Myometrial cell (primary cell): ENCODE measurements around the gene UGT2A3. TPM values are rescaled to one million over a fixed set of nuclear protein-coding genes. Genes with fewer than 3 reads are reported as not detected.

Experiments
- total RNA-seq: library from RNA; depleted of rRNA; stranded (reverse); fragments of >200 nt; gene quantifications from 2 replicates; pipeline ENCODE4 v1.2.3, GENCODE V29; 2015

Gene UGT2A3
- not detected in 2 replicates for total RNA-seq

DNA sequence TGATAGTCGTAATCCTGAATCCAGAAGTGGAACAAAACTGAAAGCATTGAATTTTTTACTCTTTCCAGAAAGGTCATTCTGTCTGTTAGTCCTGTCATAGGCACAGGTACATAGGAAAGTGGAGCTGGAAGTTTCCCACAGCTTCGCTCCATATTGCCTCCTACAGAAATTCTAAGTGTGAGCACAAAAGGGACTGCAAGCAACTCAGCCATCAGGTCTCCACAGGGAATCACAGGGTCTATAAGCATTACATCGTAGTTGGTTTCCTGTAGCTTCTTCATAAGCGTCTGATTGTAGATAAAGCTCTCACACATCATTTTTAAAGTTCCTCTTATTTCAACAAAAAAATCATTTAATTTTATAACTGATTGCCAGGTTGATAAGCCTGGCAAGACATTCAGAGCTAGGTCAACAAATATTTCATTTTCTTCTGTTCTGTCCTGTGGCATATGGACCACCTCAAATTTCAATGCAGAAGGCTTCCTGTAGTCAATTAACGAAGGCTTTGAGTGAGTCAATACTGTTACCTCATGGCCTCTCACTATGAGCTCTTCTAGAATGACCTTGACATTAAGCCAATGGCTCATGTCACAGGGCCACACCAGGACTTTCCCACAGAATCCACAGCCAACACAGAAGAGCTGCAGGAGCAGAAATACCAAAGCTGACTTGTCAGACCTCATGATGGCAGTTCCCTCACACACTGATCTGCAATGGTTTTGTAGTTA, at the start of gene UGT2A3:
Gene UGT2A3 (minus strand): TSS at position 727 of the 728 bp plus-strand sequence. CDS start 44 bp downstream, at position 683.

Other genes starting within 250 kb of the UGT2A3 start
- not detected in 2 replicates for gene UGT2B10, start 135.8 kb downstream of the UGT2A3 start, total RNA-seq
- 0.71 TPM in 1 of 2 replicates, not detected in the other for gene UGT2B7, start 144.7 kb upstream of the UGT2A3 start, total RNA-seq